CD4-positive, CD25-positive, alpha-beta regulatory T cell (primary cell): ENCODE measurements around the gene TBC1D10A. TPM values are rescaled to one million over a fixed set of nuclear protein-coding genes. Genes with fewer than 3 reads are reported as not detected.

Source experiments
- ATAC-seq, 2 donors: fragments of 150-1000 bp; cut with Tn5 transposase; one replicate each; pipeline ENCODE4 v1.10.0; 2021; ENCODE audit warnings: low read depth in 2 of 2, moderate number of reproducible peaks in 2 of 2, moderate library complexity in 1 of 2
- DNase-seq, 3 donors: peaks; one replicate each; pipeline versions ENCODE4 v3.0.0 to v3.0.0-alpha.2; 2012 to 2022; ENCODE audit warnings: mixed read lengths in 1 of 3
- H3K27ac ChIP-seq: one replicate; pipeline ENCODE4 v1.7.0; 2013; ENCODE audit warnings: mild to moderate bottlenecking, low read length; ENCODE audit not compliant: insufficient read depth, poor library complexity, severe bottlenecking
- H3K27me3 ChIP-seq: one replicate; pipeline ENCODE4 v1.7.0; 2013; ENCODE audit warnings: low read length; ENCODE audit not compliant: control insufficient read depth, insufficient read depth
- H3K36me3 ChIP-seq: one replicate; pipeline ENCODE4 v1.7.0; 2013; ENCODE audit warnings: mild to moderate bottlenecking, low read length, moderate library complexity; ENCODE audit not compliant: control insufficient read depth, insufficient read depth
- H3K4me1 ChIP-seq: 2 replicates; pipeline ENCODE4 v1.7.0; 2013; ENCODE audit warnings: mild to moderate bottlenecking, low read length; ENCODE audit not compliant: insufficient read depth, control insufficient read depth, poor library complexity, severe bottlenecking
- H3K4me3 ChIP-seq: one replicate; pipeline ENCODE4 v1.7.0; 2013; ENCODE audit warnings: low read depth, mild to moderate bottlenecking, low read length, moderate library complexity
- H3K9me3 ChIP-seq, 2 experiments: 1 replicate in 1 of 2; 2 replicates in 1 of 2; pipeline ENCODE4 v1.7.0; 2013; ENCODE audit warnings: low read length in 2 of 2, mild to moderate bottlenecking in 1 of 2, moderate library complexity in 1 of 2; ENCODE audit not compliant: control insufficient read depth in 2 of 2
- H3K27ac Mint-ChIP-seq, 3 donors: one replicate each; pipeline ENCODE4 v1.8.0; 2020 to 2022; ENCODE audit warnings: mild to moderate bottlenecking in 3 of 3, mixed read lengths in 3 of 3, moderate library complexity in 2 of 3
- H3K27me3 Mint-ChIP-seq: one replicate; pipeline ENCODE4 v1.8.0; 2022; ENCODE audit warnings: mild to moderate bottlenecking, mixed read lengths
- H3K36me3 Mint-ChIP-seq: one replicate; pipeline ENCODE4 v1.8.0; 2020; ENCODE audit warnings: mixed read lengths
- H3K4me1 Mint-ChIP-seq, 4 donors: one replicate each; pipeline ENCODE4 v1.8.0; 2020 to 2022; ENCODE audit warnings: mixed read lengths in 4 of 4, mild to moderate bottlenecking in 1 of 4
- H3K4me3 Mint-ChIP-seq, 4 donors: one replicate each; pipeline ENCODE4 v1.8.0; 2020 to 2022; ENCODE audit warnings: mild to moderate bottlenecking in 4 of 4, mixed read lengths in 4 of 4, moderate library complexity in 3 of 4
- H3K9me3 Mint-ChIP-seq, 7 donors: one replicate each; pipeline ENCODE4 v1.8.0; 2020 to 2022; ENCODE audit warnings: mixed read lengths in 7 of 7, mild to moderate bottlenecking in 3 of 7, moderate library complexity in 2 of 7
- polyA plus RNA-seq, 4 donors: library from polyadenylated mRNA; unstranded; fragments of 300-500 nt; fragmentation: Illumina TruSeq; gene quantifications; one replicate each; pipeline ENCODE4 v1.2.3, GENCODE V29; 2021
- total RNA-seq: library from RNA; stranded (reverse); gene quantifications from one replicate; pipeline ENCODE4 v1.2.3, GENCODE V29; 2022

Gene TBC1D10A
- total and polyA plus RNA-seq, 5 donors from 2014 or later, result 44.2 to 67.5 (median 47.8) TPM

DNA sequence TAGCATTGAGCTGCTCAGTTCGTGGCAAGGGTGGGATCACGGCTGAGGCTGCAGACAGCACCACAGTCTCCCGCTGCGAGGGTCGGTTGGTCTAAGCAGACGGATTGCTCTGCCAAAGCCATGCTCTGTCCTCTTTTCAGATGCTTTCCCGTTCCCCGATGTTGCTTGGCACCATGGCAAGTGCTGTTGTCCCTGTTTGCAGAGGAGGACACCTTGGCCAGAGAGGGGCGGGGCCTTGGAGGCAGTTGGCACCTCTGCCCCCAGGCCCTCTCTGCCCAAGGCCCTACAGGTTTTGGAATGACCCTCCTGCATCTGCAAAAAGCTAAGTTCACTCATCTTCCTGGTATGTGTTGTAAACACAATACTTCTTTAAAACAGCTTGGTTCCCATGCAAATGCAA is 41.7 kb upstream of the TBC1D10A start:
- Mint-ChIP-seq H3K27ac (no peak overlapping the region), H3K36me3 (no peaks in the 10 kb centered on the region)
- ATAC-seq, result no peak

DNA sequence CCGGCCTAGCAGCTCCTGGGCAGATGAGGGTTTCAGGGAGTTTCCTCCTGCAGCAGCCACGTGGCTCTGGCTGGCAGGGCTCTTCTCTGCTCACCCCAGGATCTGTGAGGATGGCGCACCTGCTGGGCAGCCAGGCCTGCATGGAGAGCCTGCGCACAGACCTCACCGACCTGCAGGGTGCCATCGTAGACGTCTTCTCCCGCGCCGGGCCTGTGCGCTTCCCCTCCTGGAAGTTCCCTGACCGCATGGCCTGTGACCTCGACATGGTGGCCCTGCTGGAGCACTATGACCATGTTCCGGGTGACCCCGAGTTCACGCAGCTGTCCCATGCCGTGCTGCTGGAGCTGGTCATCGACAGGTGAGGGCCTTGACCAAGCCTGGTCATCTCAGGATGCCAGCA is 39.1 kb upstream of the TBC1D10A start:
- no peak overlapping the region for H3K4me3 ChIP-seq
- peaks cover 7% of the 10 kb centered on the region for H3K36me3 Mint-ChIP-seq
- ATAC-seq (no peak), DNase-seq (no peak)
- no peak overlapping the region for H3K27ac ChIP-seq
- H3K4me3 Mint-ChIP-seq, result no peak overlapping the region
- no peak overlapping the region for H3K27ac Mint-ChIP-seq
- H3K27me3 Mint-ChIP-seq, result no peaks in the 10 kb centered on the region
- H3K4me1 ChIP-seq, result no peaks in the 10 kb centered on the region
- H3K4me1 Mint-ChIP-seq, result peaks cover 0 to 2% (median 0%) of the 10 kb centered on the region in 4 donors
- no peaks in the 10 kb centered on the region for H3K9me3 Mint-ChIP-seq
- H3K27me3 ChIP-seq, result no peaks in the 10 kb centered on the region
- no peaks in the 10 kb centered on the region for H3K36me3 ChIP-seq
- H3K9me3 ChIP-seq, result no peaks in the 10 kb centered on the region

More for the DNA sequence above, 41.7 kb upstream of the TBC1D10A start:
- Histone ChIP-seq H3K4me1 (no peaks in the 10 kb centered on the region), H3K36me3 (no peaks in the 10 kb centered on the region), H3K27ac (no peak overlapping the region), H3K9me3 (no peaks in the 10 kb centered on the region), H3K4me3 (no peak overlapping the region), H3K27me3 (no peaks in the 10 kb centered on the region)
- DNase-seq, result no peak
- H3K9me3 Mint-ChIP-seq, result no peaks in the 10 kb centered on the region
- no peaks in the 10 kb centered on the region for H3K4me1 Mint-ChIP-seq
- no peaks in the 10 kb centered on the region for H3K27me3 Mint-ChIP-seq
- peak overlapping the region in 1 of 4 donors; percentile 47 for H3K4me3 Mint-ChIP-seq

DNA sequence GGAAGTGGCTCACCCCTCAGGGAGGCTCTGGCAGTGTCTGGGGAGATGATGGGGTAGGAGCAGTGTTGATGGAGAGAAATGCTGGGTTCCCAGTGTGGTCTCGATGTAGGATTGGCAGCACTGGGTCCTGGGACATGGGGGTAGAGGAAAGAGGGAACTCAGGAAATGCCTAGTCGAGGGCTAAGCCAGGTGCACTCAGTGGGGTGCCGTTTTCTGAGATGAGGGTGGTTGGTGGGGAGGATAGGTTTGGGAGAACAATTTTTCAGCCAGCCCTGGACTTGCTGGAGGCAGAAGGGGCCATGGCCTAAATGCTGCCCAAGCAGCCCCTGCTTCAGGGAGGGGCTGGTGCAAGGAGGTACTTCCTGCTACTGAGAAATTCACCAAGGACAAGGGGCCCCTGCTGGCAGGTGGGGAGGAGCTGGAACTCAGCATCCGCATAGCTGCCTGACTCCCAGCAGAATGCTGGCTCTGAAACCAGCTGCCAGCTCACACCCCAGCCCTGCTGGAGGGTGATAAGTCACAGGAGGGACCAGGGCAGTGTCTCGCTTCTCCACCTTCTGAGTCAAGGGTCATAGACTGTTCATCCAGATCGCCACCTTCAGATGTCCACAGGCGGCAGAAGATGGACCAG is 36.0 kb upstream of the TBC1D10A start:
- H3K4me3 Mint-ChIP-seq, result no peak overlapping the region
- H3K9me3 Mint-ChIP-seq, result peaks cover 0 to 1% (median 0%) of the 10 kb centered on the region in 7 donors
- peaks cover 0 to 7% (median 4%) of the 10 kb centered on the region in 4 donors for H3K4me1 Mint-ChIP-seq
- H3K27me3 Mint-ChIP-seq, result no peaks in the 10 kb centered on the region
- Histone ChIP-seq H3K4me1 (no peaks in the 10 kb centered on the region), H3K36me3 (no peaks in the 10 kb centered on the region), H3K9me3 (no peaks in the 10 kb centered on the region), H3K27me3 (no peaks in the 10 kb centered on the region), H3K27ac (no peak overlapping the region), H3K4me3 (no peak overlapping the region)
- ATAC-seq (no peak), DNase-seq (no peak)
- H3K36me3 Mint-ChIP-seq, result peaks cover 7% of the 10 kb centered on the region
- peak overlapping the region in 1 of 3 donors; percentile 55 for H3K27ac Mint-ChIP-seq

DNA sequence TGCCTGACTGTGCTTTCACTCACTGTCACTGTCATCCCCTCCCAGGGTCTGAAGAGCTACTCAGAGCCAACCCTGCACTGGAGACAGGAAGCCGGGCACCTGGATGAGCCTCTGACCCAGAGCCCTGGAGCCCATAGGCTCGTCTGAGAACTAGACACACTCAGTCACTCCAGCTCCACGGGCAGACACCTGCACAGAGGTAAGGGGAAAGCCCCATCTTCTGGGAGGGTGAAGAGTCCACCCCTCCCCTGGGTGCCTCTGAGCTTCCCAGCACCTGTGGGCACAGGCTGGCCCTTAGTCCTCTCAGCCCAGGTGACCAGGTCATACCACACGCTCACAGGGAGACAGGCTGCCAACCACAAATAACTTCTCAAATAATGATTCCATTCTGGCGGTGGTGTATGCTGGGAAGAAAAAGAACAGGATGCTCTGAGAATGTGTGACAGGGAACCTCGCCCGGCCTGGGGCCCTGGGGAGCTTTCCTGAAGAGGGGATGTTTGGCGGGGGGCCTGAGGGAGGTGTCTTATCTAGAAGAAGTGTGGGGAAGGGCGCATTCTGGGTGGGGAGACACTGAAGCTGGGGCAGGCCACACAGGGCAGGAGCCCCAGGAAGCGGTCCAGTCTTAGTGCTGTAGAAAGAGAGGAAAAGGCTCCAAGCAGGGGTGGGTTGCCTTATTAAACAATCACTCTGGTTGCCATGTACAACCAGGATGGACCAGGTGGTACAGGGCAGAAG is 35.3 kb upstream of the TBC1D10A start:
- Mint-ChIP-seq H3K27ac (peak overlapping the region in 1 of 3 donors; percentile 55), H3K36me3 (peaks cover 7% of the 10 kb centered on the region), H3K9me3 (peaks cover 0 to 1% (median 0%) of the 10 kb centered on the region in 7 donors), H3K27me3 (peaks cover 4% of the 10 kb centered on the region), H3K4me3 (peak overlapping the region in 1 of 4 donors; percentile 44), H3K4me1 (peaks cover 2 to 12% (median 6%) of the 10 kb centered on the region in 4 donors)
- Histone ChIP-seq H3K9me3 (no peaks in the 10 kb centered on the region), H3K4me1 (peaks cover 4% of the 10 kb centered on the region), H3K27ac (no peak overlapping the region), H3K27me3 (no peaks in the 10 kb centered on the region), H3K4me3 (no peak overlapping the region), H3K36me3 (no peaks in the 10 kb centered on the region)
- no peak for ATAC-seq
- DNase-seq, result no peak

DNA sequence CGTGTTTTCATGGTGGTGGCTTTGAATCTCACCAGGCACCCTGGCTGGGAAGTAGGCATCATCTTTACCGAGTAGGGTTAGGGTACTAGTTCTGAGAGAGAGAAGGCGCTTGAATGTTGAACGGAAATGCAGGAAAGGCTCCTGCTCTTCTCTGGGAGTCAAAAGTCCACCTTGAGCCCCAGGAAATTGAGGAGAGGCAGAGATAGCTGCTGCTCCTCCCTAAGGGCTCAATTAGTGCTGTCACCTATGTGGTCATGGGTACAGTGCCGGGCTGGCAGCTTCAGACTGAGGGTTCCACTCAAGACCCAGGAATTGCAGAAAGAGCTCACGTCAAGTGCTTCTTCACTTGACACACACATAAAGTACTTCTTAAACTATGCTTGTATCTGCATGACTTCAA is 31.8 kb upstream of the TBC1D10A start:
- no peak for ATAC-seq
- no peaks in the 10 kb centered on the region for H3K9me3 ChIP-seq

DNA sequence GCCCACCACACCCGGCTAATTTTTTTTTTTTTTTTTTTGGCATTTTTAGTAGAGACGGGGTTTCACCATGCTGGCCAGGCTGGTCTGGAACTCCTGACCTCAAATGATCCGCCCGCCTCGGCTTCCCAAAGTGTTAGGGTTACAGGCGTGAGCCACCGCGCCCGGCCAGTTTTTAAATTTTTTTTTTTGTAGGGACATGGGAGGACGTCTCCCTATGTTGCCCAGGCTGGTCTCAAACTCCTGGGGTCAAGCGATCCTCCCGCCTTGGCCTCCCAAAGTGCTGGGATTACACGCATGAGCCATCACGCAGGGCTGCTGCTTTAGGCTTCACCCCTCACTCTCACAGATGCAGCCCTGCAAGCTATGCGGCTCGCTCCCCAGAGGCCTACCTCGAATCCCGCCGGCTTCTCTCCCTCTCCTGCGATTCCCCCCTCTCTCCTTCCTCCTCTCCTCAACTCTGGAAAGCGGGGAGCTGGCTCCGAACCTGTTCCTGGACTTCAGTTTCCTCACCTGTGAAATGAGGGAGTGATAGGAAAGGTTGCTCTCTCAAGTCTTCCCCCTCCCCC is 31.0 kb upstream of the TBC1D10A start:
- Histone ChIP-seq H3K36me3 (peaks cover 14% of the 10 kb centered on the region), H3K4me3 (no peak overlapping the region), H3K27me3 (no peaks in the 10 kb centered on the region), H3K4me1 (peaks cover 34% of the 10 kb centered on the region), H3K27ac (no peak overlapping the region), H3K9me3 (no peaks in the 10 kb centered on the region)
- Mint-ChIP-seq H3K36me3 (peaks cover 19% of the 10 kb centered on the region), H3K9me3 (peaks cover 0 to 1% (median 0%) of the 10 kb centered on the region in 7 donors), H3K27me3 (peaks cover 4% of the 10 kb centered on the region), H3K4me3 (peak overlapping the region; percentile 97 to 100 (median 98)), H3K27ac (peak overlapping the region; percentile 60 to 98 (median 97)), H3K4me1 (peaks cover 14 to 49% (median 37%) of the 10 kb centered on the region in 4 donors)
- DNase-seq (no peak), ATAC-seq (no peak)

More for the DNA sequence above, 31.8 kb upstream of the TBC1D10A start:
- Mint-ChIP-seq H3K36me3 (peaks cover 16% of the 10 kb centered on the region), H3K9me3 (peaks cover 0 to 1% (median 0%) of the 10 kb centered on the region in 7 donors), H3K4me1 (peaks cover 12 to 44% (median 33%) of the 10 kb centered on the region in 4 donors), H3K27ac (peak overlapping the region; percentile 26 to 98 (median 51)), H3K27me3 (peaks cover 4% of the 10 kb centered on the region), H3K4me3 (peak overlapping the region in 3 of 4 donors; percentile 41 to 93 (median 71))
- H3K27ac ChIP-seq, result no peak overlapping the region
- no peaks in the 10 kb centered on the region for H3K27me3 ChIP-seq
- peaks cover 9% of the 10 kb centered on the region for H3K36me3 ChIP-seq
- H3K4me3 ChIP-seq, result no peak overlapping the region
- H3K4me1 ChIP-seq, result peaks cover 34% of the 10 kb centered on the region
- DNase-seq, result no peak

DNA sequence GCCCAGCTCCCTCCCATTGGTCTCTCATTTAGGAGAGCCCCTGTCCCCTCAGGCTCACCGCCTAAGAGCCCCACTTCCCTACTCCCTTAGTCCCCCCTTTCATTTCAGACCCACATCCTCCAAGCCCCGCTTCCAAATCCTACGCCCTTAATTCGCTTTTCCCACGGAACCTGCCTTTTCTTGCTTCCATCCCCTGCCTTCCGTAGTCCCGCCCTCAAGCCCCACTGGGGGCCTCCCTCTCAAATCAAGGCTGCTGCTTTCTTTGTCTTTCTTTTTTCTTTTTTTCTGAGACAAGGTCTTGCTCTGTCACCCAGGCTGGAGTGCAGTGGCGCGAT is 30.5 kb upstream of the TBC1D10A start:
- Histone ChIP-seq H3K27ac (peak overlapping the region; percentile 97), H3K36me3 (peaks cover 19% of the 10 kb centered on the region), H3K4me1 (peaks cover 34% of the 10 kb centered on the region), H3K4me3 (peak overlapping the region; percentile 62), H3K27me3 (no peaks in the 10 kb centered on the region), H3K9me3 (no peaks in the 10 kb centered on the region)
- Mint-ChIP-seq H3K27me3 (peaks cover 4% of the 10 kb centered on the region), H3K36me3 (peaks cover 19% of the 10 kb centered on the region), H3K4me3 (peak overlapping the region; percentile 97 to 100 (median 98)), H3K9me3 (peaks cover 0 to 1% (median 0%) of the 10 kb centered on the region in 7 donors), H3K4me1 (peaks cover 14 to 54% (median 40%) of the 10 kb centered on the region in 4 donors), H3K27ac (peak overlapping the region in 2 of 3 donors; percentile 97 to 98)
- DNase-seq (peak in 1 of 3 donors; percentile 24), ATAC-seq (no peak)
